Measurements from ENCODE around the gene SCAMP4. TPM values are rescaled to one million over a fixed set of nuclear protein-coding genes. Genes with fewer than 3 reads are reported as not detected.

The SCAMP4 gene
- total and polyA plus RNA-seq, 9 of the 15 experiments (the other 6 are each of a cell fraction or from before 2014, with no cell fraction given): 0.81 to 45.9 (median 12.8) TPM

- intact Hi-C loops (cut with micrococcal nuclease): no loop called here
- CTCF ChIA-PET (ENCODE audit: low intra/inter-chr PET ratio): interaction anchor here (0.6 kb wide), 1 partner anchor 55 kb away, joined by 5 read pairs; no protein-coding TSS in a partner anchor
- H3K27me3 ChIP-seq (ENCODE audit: control insufficient read depth in 2 of 2, insufficient read depth in 2 of 2, low read length in 2 of 2): no peaks in the 10 kb centered on the region
- H3K4me3 ChIP-seq: peak overlapping the region; percentile 100
- H3K27ac ChIP-seq (ENCODE audit: extremely low read depth, low read depth, low read length): peak overlapping the region; percentile 94
- H3K79me2 ChIP-seq (ENCODE audit: control insufficient read depth, insufficient read depth, low read length): peaks cover 63% of the 10 kb centered on the region
- H3K9ac ChIP-seq (ENCODE audit: insufficient read depth in 1 of 2, low read depth in 2 of 2, low read length in 2 of 2): peak overlapping the region; percentile 95 to 99; a peak in 3 of 4 replicates
- POLR2A ChIA-PET: interaction anchor here (0.6 to 2.3 kb wide), 8 partner anchors 9 to 175 kb away, joined by 3 to 24 read pairs (median 4); no protein-coding TSS in a partner anchor
- H3K4me1 ChIP-seq (replicated peaks in 1 of 2; ENCODE audit: control insufficient read depth in 2 of 2, insufficient read depth in 2 of 2, low read length in 2 of 2): peaks cover 37 to 50% of the 10 kb centered on the region in 2 experiments
- H2AFZ ChIP-seq (ENCODE audit: low read depth, low read length): no peak overlapping the region
- in situ Hi-C loops (cut with MboI): no loop called here
- ATAC-seq (peak; percentile 3; the same call in 1 of the 3 replicates), FAIRE-seq (peak; percentile 69), DNase-seq (ENCODE audit: extremely low read depth in 1 of 4, low spot score in 3 of 4) (peak in 1 of 4 experiments; percentile 61)
- H3K9me1 ChIP-seq (ENCODE audit: control insufficient read depth, insufficient read depth, low read length): no peaks in the 10 kb centered on the region
- peaks cover 5% of the 10 kb centered on the region; the same call in 1 of the 2 replicates for H4K20me1 ChIP-seq (replicated peaks; ENCODE audit: control insufficient read depth, insufficient read depth, low read length)
- H3K4me2 ChIP-seq (ENCODE audit: insufficient read depth, low read length): peak overlapping the region; percentile 97
- H3K36me3 ChIP-seq (ENCODE audit: control insufficient read depth, insufficient read depth, low read length): peaks cover 37% of the 10 kb centered on the region; the same call in 2 of the 3 replicates
- whole genome bisulfite sequencing (ENCODE audit: insufficient coverage, low coverage, missing lambda C conversion rate): under 1% methylated on average over 16 of the region's 16 CpGs
- no TSS peak for BruUV-seq (replicated peaks)
- no peaks in the 10 kb centered on the region for H3K9me3 ChIP-seq (replicated peaks; ENCODE audit: control insufficient read depth, insufficient read depth, low read depth, low read length)
- TF ChIP-seq ZNF57 (CRISPR knock-in tag; IDR thresholded peaks at IDR 0.05) (no peak), ILF3 (IDR thresholded peaks at IDR 0.05; ENCODE audit: borderline replicate concordance) (no peak), PTRF (tag; IDR thresholded peaks at IDR 0.05) (no peak), FUS (optimal IDR thresholded peaks at IDR 0.05; ENCODE audit: low read depth, low read length) (no peak), THRB (CRISPR knock-in tag; conservative IDR thresholded peaks at IDR 0.05) (no peak), EWSR1 (IDR thresholded peaks at IDR 0.05; ENCODE audit: borderline replicate concordance, low read depth, partially characterized antibody) (no peak), ZBTB43 (CRISPR knock-in tag; IDR thresholded peaks at IDR 0.05) (no peak), ZNF384 (IDR thresholded peaks at IDR 0.05; ENCODE audit: low read depth, low read length) (peak; percentile 93), GABPB1 (CRISPR knock-in tag; IDR thresholded peaks at IDR 0.05) (0 out of 2 replicates have a peak, but pooled peaks have one; percentile 39), MYNN (IDR thresholded peaks at IDR 0.05) (no peak), MYNN (CRISPR knock-in tag; IDR thresholded peaks at IDR 0.05) (no peak), CHD2 (IDR thresholded peaks at IDR 0.05; ENCODE audit: low read depth, low read length) (no peak), ZNF212 (CRISPR knock-in tag; IDR thresholded peaks at IDR 0.05) (no peak), GABPA (tag; conservative IDR thresholded peaks at IDR 0.05; ENCODE audit: low read depth) (peak; percentile 89), NBN (IDR thresholded peaks at IDR 0.05; ENCODE audit: low read depth) (peak; percentile 41; the same call in 1 of the 2 replicates)
Observed at GRCh38 chr19:1874554-1875185, 30.5 kb upstream of the SCAMP4 start.

Data from K562 (cell line).